AG04449 (cell line): ENCODE measurements around the gene LPIN1.

Experiments used
- CTCF ChIA-PET: fragments of 350-600 bp; formaldehyde crosslinking; extraction: SDS; loops from one replicate; lab custom pipeline; 2021; ENCODE audit warnings: antibody characterized with exemption; lab: Yijun Ruan, JAX
- POLR2A ChIA-PET: fragments of 400-600, 350-600 bp; formaldehyde crosslinking; extraction: SDS; loops from one replicate; lab custom pipeline; 2020; ENCODE audit warnings: antibody characterized with exemption, inconsistent platforms; lab: Yijun Ruan, JAX
- DNase-seq: peaks from one replicate; pipeline ENCODE4 v3.0.0-alpha.2; 2010; ENCODE audit warnings: low read depth, low spot score
- H3K4me3 ChIP-seq: 2 replicates; pipeline ENCODE4 v1.5.1; 2011; ENCODE audit warnings: low read depth, mild to moderate bottlenecking, control low read depth, low read length
- CTCF ChIP-seq: IDR thresholded peaks from one replicate; pipeline ENCODE4 v1.5.1; 2011; ENCODE audit warnings: mild to moderate bottlenecking, moderate library complexity, low read length, control low read depth, inconsistent platforms; ENCODE audit not compliant: insufficient read depth; ENCODE audit errors: missing control alignments

The LPIN1 gene

DNA sequence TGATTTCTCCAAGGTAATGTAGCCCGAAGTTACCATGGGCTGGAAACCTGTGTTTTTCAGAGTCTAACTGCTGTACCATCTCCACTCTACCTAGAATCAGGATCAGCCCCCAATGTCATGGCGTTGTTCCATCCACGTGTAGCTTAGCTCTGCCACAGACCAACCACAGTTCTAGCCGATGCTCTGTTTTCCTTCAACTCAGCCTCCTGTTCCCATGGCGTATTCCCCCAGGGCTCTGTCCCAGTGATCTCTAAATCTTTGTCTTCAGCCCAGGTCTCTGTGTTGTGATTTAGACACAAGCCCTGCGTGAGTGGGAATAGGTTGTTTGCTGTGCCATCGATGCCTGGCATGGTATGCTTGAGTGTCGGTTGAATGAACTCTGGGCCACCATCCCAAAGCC, 53.4 kb downstream of the LPIN1 start:
- TF ChIP-seq CTCF, result no peak
- no peak overlapping the region for H3K4me3 ChIP-seq
- ChIA-PET CTCF (interaction anchor here (2.5 to 2.6 kb wide), 2 partner anchors 16 to 20 kb away, joined by 8 to 11 read pairs; no protein-coding TSS in a partner anchor), POLR2A (no interaction called here)
- no peak for DNase-seq

GRCh38 chr2:11802782-11803191, 56.4 kb downstream of the LPIN1 start:
- ChIA-PET POLR2A (no interaction called here), CTCF (interaction anchor here (1.7 to 1.8 kb wide), 2 partner anchors 18 to 21 kb away, joined by 5 to 15 read pairs; no protein-coding TSS in a partner anchor)
- TF ChIP-seq CTCF, result no peak
- DNase-seq, result no peak
- no peak overlapping the region for H3K4me3 ChIP-seq

DNA sequence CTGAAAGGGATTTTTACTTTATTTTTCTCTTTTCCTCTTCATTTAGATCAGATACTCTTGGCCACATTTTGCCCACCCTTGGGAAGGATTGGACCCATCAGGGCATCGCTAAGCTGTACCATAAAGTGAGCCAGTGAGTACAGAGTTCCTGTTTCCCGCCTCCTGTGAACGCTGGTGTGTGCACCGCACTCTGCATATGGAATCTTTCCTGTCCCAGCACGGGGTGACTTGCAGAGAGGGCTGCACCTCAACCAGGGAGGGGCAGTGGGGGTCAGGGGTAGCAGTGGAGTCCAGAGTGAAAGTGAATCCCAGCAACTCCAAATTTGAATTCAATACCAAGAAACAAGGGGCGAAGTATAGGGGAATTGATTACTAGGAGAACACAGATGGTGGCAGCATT, 58.6 kb downstream of the LPIN1 start:
- CTCF ChIA-PET, result interaction anchor here (2.1 kb wide), 1 partner anchor 25 kb away, joined by 5 read pairs; no protein-coding TSS in a partner anchor
- no peak for TF ChIP-seq CTCF

DNA sequence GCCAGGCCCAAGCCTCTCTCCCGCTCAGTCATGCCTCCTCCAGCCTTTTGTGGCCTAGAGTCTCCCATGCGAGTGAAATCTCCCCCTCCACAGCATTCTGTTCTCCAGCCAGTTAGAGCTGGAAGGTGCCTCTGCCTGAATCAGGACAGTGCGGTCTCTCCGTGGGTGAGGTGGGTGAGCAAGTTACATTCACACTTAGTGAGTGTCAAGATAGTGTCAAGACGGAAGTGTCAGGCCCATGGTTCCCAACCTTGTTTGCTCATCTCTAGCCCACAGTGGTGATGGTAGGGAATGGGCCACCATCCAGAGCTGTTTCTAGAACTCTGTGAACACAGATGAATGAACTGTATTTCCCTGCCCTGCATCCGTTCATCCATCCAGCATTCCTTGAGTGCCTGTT, 59.5 kb downstream of the LPIN1 start:
- ChIA-PET CTCF (interaction anchor here (0.9 to 2.1 kb wide), 3 partner anchors 23 to 910 kb away, joined by 4 to 5 read pairs (median 4); no protein-coding TSS in a partner anchor), POLR2A (no interaction called here)
- H3K4me3 ChIP-seq, result no peak overlapping the region
- TF ChIP-seq CTCF, result no peak
- DNase-seq, result no peak

More for the DNA sequence above, 58.6 kb downstream of the LPIN1 start:
- no peak for DNase-seq
- no peak overlapping the region for H3K4me3 ChIP-seq
- POLR2A ChIA-PET, result no interaction called here

DNA sequence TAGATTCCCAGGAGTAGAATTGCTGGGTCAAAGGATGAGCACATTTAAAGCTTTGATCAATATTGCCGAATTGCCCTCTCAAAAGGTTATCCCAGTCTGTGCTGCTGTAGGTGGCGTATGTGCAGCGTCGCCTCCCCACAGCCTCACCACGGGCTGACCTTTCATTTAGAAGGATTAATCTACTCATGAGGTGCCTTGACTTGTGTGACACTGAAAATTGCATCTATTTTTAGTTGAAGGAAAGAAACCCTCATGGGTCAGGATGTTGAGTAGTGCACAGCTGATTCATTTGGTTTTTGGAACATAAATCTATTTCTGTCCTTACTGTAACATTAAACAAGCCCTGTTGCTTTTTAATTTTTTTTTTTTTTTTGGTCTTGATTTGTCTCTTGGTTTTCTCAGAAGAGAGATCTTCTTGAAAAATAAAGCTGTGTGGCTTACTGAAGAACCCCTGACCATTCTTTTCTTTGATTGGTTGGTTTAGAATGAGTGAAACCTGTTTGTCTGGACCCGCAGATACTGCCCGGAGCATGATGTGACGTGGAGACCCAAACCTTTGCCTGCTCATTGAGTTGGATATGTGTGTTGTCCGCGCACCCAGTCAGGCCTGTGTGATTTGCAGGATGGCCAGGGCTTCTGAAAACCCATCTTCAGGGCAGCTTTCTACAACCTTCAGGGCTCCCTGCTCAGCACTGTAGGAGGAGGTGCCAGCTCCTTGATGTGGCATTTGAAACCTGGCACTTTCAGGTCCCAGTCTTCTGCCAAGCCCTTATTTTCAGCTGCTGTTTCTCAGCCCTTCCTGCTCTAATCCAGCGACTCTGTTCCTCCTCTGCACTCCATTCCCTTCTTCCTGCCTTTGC, 61.0 kb downstream of the LPIN1 start:
- DNase-seq, result no peak
- ChIA-PET POLR2A (no interaction called here), CTCF (interaction anchor here (1.8 to 2.1 kb wide), 2 partner anchors 24 to 27 kb away, joined by 4 to 5 read pairs; no protein-coding TSS in a partner anchor)
- TF ChIP-seq CTCF, result no peak
- no peak overlapping the region for H3K4me3 ChIP-seq

DNA sequence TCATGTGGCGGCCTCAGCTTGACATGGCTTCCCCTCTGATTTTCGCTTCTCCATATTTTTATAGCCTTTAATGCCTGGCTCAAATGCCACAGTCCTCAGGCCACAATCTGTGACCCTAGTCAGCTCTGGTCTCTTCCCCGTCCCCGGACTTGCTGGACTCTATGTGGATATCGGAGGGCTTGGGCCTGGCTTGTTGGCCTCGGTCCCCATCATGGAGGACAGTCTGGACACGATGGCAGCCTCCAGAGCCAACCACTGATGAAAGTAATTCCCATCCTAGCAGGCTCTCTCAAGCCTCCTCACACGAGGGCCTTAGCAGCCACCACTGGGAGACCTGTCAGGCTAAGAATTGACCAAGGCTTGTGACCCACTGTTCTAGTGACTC, 61.6 kb downstream of the LPIN1 start:
- CTCF ChIA-PET, result interaction anchor here (1.1 kb wide), 1 partner anchor 24 kb away, joined by 3 read pairs; no protein-coding TSS in a partner anchor
- POLR2A ChIA-PET, result no interaction called here
- H3K4me3 ChIP-seq, result no peak overlapping the region
- no peak for DNase-seq
- no peak for TF ChIP-seq CTCF
